Measurements from ENCODE around the gene SS18L1. TPM values are rescaled to one million over a fixed set of nuclear protein-coding genes. Genes with fewer than 3 reads are reported as not detected.

The SS18L1 gene
- total RNA-seq, 1 experiment from 2014 or later: 29.0 TPM

DNA sequence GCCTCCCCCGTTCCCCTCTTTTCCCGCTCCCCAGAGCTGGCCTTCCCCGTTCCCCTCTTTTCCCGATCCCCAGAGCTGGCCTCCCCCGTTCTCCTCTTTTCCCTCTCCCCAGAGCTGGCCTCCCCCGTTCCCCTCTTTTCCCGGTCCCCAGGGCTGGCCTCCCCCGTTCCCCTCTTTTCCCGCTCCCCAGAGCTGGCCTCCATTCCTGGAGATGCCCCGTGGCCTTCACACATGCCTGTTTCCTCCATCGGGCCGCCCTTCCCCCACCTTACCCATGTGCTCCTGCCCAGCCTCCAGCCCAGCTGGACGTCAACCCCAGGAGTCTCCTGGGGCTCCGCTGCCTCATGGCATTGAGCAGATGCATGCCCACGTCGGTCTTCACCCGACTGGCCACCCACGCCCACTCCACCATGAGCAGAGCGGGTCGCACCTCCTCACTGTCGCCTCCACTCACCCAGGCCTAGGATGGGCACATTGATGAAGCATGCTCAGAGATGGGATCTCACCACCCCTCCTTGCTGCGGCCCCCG lies 8.3 kb downstream of the SS18L1 start:
- no peak overlapping the region for H3K4me3 ChIP-seq
- TF ChIP-seq EZH2 (IDR thresholded peaks at IDR 0.05; ENCODE audit: low read depth): no peak
- TF ChIP-seq, protein P1, sequence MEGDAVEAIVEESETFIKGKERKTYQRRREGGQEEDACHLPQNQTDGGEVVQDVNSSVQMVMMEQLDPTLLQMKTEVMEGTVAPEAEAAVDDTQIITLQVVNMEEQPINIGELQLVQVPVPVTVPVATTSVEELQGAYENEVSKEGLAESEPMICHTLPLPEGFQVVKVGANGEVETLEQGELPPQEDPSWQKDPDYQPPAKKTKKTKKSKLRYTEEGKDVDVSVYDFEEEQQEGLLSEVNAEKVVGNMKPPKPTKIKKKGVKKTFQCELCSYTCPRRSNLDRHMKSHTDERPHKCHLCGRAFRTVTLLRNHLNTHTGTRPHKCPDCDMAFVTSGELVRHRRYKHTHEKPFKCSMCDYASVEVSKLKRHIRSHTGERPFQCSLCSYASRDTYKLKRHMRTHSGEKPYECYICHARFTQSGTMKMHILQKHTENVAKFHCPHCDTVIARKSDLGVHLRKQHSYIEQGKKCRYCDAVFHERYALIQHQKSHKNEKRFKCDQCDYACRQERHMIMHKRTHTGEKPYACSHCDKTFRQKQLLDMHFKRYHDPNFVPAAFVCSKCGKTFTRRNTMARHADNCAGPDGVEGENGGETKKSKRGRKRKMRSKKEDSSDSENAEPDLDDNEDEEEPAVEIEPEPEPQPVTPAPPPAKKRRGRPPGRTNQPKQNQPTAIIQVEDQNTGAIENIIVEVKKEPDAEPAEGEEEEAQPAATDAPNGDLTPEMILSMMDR (conservative IDR thresholded peaks at IDR 0.05): no peak
- H3K36me3 ChIP-seq (ENCODE audit: low read depth): 0 out of 2 replicates have a peak, but pooled peaks cover 5% of the 10 kb centered on the region
- no peaks in the 10 kb centered on the region for H3K9me2 ChIP-seq (ENCODE audit: insufficient read depth)
- H3K4me2 ChIP-seq: no peak overlapping the region
- DNase-seq: no peak
- ChIA-PET POLR2A (ENCODE audit: unreplicated experiment) (no interaction called here), CTCF (interaction anchor here (0.7 kb wide), 1 partner anchor 13 kb away, joined by 23 read pairs; no protein-coding TSS in a partner anchor)
- no TSS peak for BruUV-seq (replicated peaks)
- H4K20me1 ChIP-seq (ENCODE audit: insufficient read depth): peaks cover 57% of the 10 kb centered on the region
- intact Hi-C loops (cut with micrococcal nuclease; ENCODE audit: unreplicated experiment): no loop called here
- no peaks in the 10 kb centered on the region for H3K9me3 ChIP-seq (ENCODE audit: insufficient read depth, low read depth)
- peaks cover 27% of the 10 kb centered on the region for H3F3A ChIP-seq (ENCODE audit: insufficient read depth, low read depth)
- peaks cover 92% of the 10 kb centered on the region for H3K79me2 ChIP-seq (ENCODE audit: low read depth)
- no peak overlapping the region for H2AFZ ChIP-seq
- H3K27ac ChIP-seq: no peak overlapping the region
- H3K4me1 ChIP-seq (replicated peaks; ENCODE audit: insufficient read depth): peaks cover 27% of the 10 kb centered on the region
- no peaks in the 10 kb centered on the region for H3K27me3 ChIP-seq (ENCODE audit: insufficient read depth, low read depth)

DNA sequence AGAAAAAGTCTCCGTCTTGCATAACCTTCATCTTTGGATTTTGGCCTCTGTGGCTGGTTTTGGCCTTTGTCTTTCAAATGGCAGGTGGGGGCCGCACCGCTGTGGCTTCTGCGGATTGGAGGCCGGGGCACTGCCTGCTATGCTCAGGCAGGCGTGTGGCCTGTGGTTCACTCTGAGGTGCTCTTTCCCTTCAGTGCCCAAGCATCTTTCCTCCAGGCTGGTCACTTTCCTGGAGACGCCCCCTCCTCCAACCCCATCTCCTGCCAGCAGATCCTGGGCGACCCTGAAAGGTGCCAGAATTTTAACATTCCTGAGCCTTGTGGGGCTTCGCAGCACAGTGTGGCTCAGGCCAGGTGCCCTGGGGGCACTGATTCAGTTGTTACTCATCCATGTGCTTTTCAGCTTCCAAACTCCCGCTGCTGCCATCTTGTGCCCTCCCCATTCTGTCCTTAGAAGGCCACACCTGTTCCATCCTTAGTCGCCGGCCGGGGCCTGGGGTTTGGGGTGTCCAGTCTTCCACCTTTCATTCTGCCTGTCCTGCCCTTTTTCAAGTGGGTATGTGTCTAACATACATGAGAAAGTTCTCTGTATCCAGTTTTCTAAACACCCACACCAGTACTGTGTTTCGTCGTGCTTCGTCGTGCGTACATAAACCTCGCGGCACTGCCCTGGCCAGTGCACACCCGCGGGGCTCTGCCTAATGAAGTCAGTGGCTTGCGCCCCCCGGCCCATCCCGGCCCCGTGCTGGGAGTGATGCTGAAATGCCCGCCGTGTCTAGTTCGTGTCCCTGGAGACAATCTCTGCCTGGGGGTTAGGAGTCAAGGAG lies 12.1 kb downstream of the SS18L1 start:
- Histone ChIP-seq H3K9me2 (ENCODE audit: insufficient read depth) (no peaks in the 10 kb centered on the region), H3K79me2 (ENCODE audit: low read depth) (peaks cover 78% of the 10 kb centered on the region), H3K4me2 (peak overlapping the region; percentile 36), H3K4me1 (replicated peaks; ENCODE audit: insufficient read depth) (peaks cover 42% of the 10 kb centered on the region), H3K27ac (peak overlapping the region; percentile 25), H3K9me3 (ENCODE audit: insufficient read depth, low read depth) (no peaks in the 10 kb centered on the region), H3F3A (ENCODE audit: insufficient read depth, low read depth) (peaks cover 35% of the 10 kb centered on the region), H2AFZ (no peak overlapping the region), H4K20me1 (ENCODE audit: insufficient read depth) (peaks cover 49% of the 10 kb centered on the region), H3K36me3 (ENCODE audit: low read depth) (peaks cover 8% of the 10 kb centered on the region; the same call in 1 of the 2 replicates), H3K4me3 (no peak overlapping the region), H3K27me3 (ENCODE audit: insufficient read depth, low read depth) (no peaks in the 10 kb centered on the region)
- ChIA-PET POLR2A (ENCODE audit: unreplicated experiment) (no interaction called here), CTCF (interaction anchor here (1.2 kb wide), 1 partner anchor 14 kb away, joined by 3 read pairs; no protein-coding TSS in a partner anchor)
- no TSS peak for BruUV-seq (replicated peaks)
- no peak for TF ChIP-seq EZH2 (IDR thresholded peaks at IDR 0.05; ENCODE audit: low read depth)
- TF ChIP-seq, protein P1 (conservative IDR thresholded peaks at IDR 0.05): no peak
- intact Hi-C loops (cut with micrococcal nuclease; ENCODE audit: unreplicated experiment): no loop called here
- peak; percentile 93 to 94 for DNase-seq

DNA sequence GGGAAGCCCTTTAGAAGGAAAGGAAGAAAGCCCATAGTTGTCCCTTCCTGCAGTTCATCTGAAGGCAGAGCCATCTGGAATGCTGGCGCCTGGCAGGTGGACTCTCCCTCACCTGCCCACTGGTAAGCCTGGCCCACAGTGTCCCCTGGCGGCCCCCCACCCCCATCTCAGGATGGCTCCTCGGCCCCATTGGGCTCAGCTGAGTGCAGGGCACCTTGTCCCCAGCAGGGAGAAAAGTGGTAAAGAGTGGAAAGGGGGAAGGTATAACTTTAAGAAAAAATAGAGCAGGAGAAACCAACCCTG lies 12.6 kb downstream of the SS18L1 start:
- H3K4me1 ChIP-seq (replicated peaks; ENCODE audit: insufficient read depth): peaks cover 43% of the 10 kb centered on the region
- intact Hi-C loops (cut with micrococcal nuclease; ENCODE audit: unreplicated experiment): no loop called here
- TF ChIP-seq EZH2 (IDR thresholded peaks at IDR 0.05; ENCODE audit: low read depth): no peak
- TF ChIP-seq, protein P1 (conservative IDR thresholded peaks at IDR 0.05): no peak
- no peak for DNase-seq
- H3F3A ChIP-seq (ENCODE audit: insufficient read depth, low read depth): peaks cover 35% of the 10 kb centered on the region
- H3K36me3 ChIP-seq (ENCODE audit: low read depth): peaks cover 9% of the 10 kb centered on the region; the same call in 1 of the 2 replicates
- H3K27ac ChIP-seq: no peak overlapping the region
- ChIA-PET CTCF (interaction anchor here (0.5 kb wide), 1 partner anchor 137 kb away, joined by 3 read pairs; no protein-coding TSS in a partner anchor), POLR2A (ENCODE audit: unreplicated experiment) (interaction anchor here (0.7 kb wide), 1 partner anchor 1738 kb away, joined by 3 read pairs; no protein-coding TSS in a partner anchor)
- H3K4me3 ChIP-seq: no peak overlapping the region
- H3K9me3 ChIP-seq (ENCODE audit: insufficient read depth, low read depth): no peaks in the 10 kb centered on the region
- H3K27me3 ChIP-seq (ENCODE audit: insufficient read depth, low read depth): no peaks in the 10 kb centered on the region
- H3K79me2 ChIP-seq (ENCODE audit: low read depth): peaks cover 74% of the 10 kb centered on the region
- no TSS peak for BruUV-seq (replicated peaks)
- no peaks in the 10 kb centered on the region for H3K9me2 ChIP-seq (ENCODE audit: insufficient read depth)
- no peak overlapping the region for H2AFZ ChIP-seq
- peaks cover 53% of the 10 kb centered on the region for H4K20me1 ChIP-seq (ENCODE audit: insufficient read depth)
- no peak overlapping the region for H3K4me2 ChIP-seq
